Testis (tissue), 3 donors: ENCODE results near the gene SHISA2. TPM values are rescaled to one million over a fixed set of nuclear protein-coding genes. Genes with fewer than 3 reads are reported as not detected.

Experiments used
- DNase-seq: peaks from one replicate; pipeline ENCODE4 v3.0.0-alpha.2; 2019
- H3K27ac ChIP-seq, 2 donors: fragments of 200-600 bp; sonication (generic); one replicate each; pipeline ENCODE4 v1.5.1; 2019
- H3K27me3 ChIP-seq: fragments of 200-600 bp; sonication (generic); one replicate; pipeline ENCODE4 v1.5.1; 2019
- H3K36me3 ChIP-seq: fragments of 200-600 bp; sonication (generic); one replicate; pipeline ENCODE4 v1.5.1; 2017; ENCODE audit warnings: low read depth; ENCODE audit errors: missing control alignments
- H3K4me1 ChIP-seq: fragments of 200-600 bp; sonication (generic); one replicate; pipeline ENCODE4 v1.5.1; 2019
- H3K4me3 ChIP-seq, 2 donors: fragments of 200-600 bp; sonication (generic); one replicate each; pipeline ENCODE4 v1.5.1; 2017 to 2019
- H3K9me3 ChIP-seq: fragments of 200-600 bp; sonication (generic); one replicate; pipeline ENCODE4 v1.5.1; 2017
- POLR2A ChIP-seq: fragments of 450-650 bp; IDR thresholded peaks from one replicate; pipeline ENCODE4 v1.6.1; 2017; ENCODE audit warnings: antibody characterized with exemption, mild to moderate bottlenecking, moderate library complexity
- WGBS, 2 donors: methylation state at CpG; one replicate each; pipeline ENCODE4 v1.1.5; 2018; 5-methylcytosine and 5-hydroxymethylcytosine counted together
- intact Hi-C: fragments of 100-400 bp; cut with DNase I; formaldehyde crosslinking; loops from one replicate; pipeline ENCODE4 v1.15.1; 2023; ENCODE audit warnings: low total_unique reads
- polyA plus RNA-seq: library from polyadenylated mRNA; stranded (reverse); fragments of 350-450 nt; fragmentation: Illumina TruSeq; extraction: RNeasy Lipid Tissue Mini Kit (QIAGEN cat#74804); gene quantifications from one replicate; pipeline ENCODE4 v1.2.3, GENCODE V29; 2014; ENCODE audit warnings: low read depth, low replicate concordance; ENCODE audit not compliant: insufficient read depth
- total RNA-seq, 2 donors: library from RNA; depleted of rRNA; stranded (reverse); fragments of >200 nt; gene quantifications; one replicate each; pipeline ENCODE4 v1.2.3, GENCODE V29; 2016
- TF ChIP-seq, protein P1 (sequence below), 3 experiments: fragments of 450-650 bp in 2 of 3; fragments of 200-600 bp in 1 of 3; sonication (generic) in 1 of 3; IDR thresholded peaks; one replicate each; pipeline ENCODE4 v1.5.1; 2016 to 2019; ENCODE audit warnings: antibody characterized with exemption in 3 of 3, mild to moderate bottlenecking in 2 of 3, moderate library complexity in 1 of 3

The SHISA2 gene
- total and polyA plus RNA-seq, 3 donors from 2014 or later, result 2.7 to 20.6 (median 8.2) TPM

DNA sequence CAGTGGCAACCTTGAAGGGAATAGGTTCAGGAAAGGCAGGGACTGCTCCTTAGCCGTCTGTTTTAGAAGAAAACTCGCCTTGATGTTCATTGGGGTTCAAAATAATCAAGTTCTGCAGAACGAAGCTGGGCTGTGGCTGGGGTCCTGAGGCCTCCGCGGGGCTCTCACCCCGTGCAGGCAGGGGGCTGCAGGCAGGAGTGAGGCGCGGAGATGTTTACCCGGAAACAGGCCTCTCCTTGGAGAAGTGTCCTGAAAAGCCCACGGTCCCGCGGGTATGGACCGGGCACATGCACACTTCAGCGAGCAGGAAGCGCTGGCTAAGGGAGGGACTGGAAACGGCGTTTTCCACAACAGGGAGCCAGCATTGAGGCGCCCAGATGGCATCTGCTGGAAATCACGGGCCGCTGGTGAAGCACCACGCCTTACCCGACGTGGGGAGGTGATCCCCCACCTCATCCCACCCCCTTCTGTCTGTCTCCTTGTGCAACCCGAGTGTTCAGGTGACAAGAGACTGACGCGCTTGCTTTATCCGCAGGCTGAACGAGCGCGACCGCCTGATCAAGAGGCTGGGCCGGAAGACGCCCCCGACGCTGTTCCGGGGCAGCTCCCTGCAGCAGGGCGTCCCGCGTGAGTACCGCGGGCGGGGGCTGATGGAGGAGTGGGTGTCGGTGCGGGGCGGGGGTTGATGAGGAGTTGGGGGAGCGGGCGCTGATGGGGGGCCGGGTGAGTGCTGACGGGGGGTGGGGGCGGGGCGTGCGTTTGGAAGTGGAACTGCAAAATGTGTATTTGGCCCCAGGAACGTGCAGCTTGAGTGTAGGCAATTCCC is 39.6 kb downstream of the SHISA2 start:
- Histone ChIP-seq H3K4me1 (peaks cover 20% of the 10 kb centered on the region), H3K4me3 (peak overlapping the region; percentile 41 to 52), H3K27me3 (no peaks in the 10 kb centered on the region), H3K9me3 (no peaks in the 10 kb centered on the region), H3K36me3 (no peaks in the 10 kb centered on the region), H3K27ac (peak overlapping the region in 1 of 2 donors; percentile 57)
- intact Hi-C loops, result no loop called here
- DNase-seq, result peak; percentile 58
- 37 to 56% methylated on average over 23 to 49 of the region's 53 CpGs for WGBS, 2 donors
- TF ChIP-seq, protein P1, sequence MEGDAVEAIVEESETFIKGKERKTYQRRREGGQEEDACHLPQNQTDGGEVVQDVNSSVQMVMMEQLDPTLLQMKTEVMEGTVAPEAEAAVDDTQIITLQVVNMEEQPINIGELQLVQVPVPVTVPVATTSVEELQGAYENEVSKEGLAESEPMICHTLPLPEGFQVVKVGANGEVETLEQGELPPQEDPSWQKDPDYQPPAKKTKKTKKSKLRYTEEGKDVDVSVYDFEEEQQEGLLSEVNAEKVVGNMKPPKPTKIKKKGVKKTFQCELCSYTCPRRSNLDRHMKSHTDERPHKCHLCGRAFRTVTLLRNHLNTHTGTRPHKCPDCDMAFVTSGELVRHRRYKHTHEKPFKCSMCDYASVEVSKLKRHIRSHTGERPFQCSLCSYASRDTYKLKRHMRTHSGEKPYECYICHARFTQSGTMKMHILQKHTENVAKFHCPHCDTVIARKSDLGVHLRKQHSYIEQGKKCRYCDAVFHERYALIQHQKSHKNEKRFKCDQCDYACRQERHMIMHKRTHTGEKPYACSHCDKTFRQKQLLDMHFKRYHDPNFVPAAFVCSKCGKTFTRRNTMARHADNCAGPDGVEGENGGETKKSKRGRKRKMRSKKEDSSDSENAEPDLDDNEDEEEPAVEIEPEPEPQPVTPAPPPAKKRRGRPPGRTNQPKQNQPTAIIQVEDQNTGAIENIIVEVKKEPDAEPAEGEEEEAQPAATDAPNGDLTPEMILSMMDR (IDR thresholded peaks at IDR 0.05), result no peak
- no peak for TF ChIP-seq POLR2A

DNA sequence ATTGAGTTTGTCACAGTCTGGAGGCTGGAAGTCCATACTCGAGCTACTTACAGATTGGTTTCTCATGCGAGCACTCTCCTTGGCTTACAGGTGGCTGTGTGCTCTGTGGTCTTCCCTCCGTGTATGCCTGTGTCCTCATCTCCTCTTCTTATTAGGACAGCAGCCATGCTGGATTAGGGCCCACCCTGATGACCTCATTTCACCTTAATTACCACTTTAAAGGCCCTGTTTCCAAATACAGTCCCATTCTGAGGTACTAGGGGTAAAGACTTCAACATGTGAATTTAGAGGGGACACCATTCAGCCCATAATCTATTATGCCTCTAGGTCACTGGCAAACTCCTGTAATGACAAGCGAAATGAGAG is 40.6 kb downstream of the SHISA2 start:
- Histone ChIP-seq H3K4me3 (no peak overlapping the region), H3K36me3 (no peaks in the 10 kb centered on the region), H3K27me3 (no peaks in the 10 kb centered on the region), H3K4me1 (peaks cover 10% of the 10 kb centered on the region), H3K9me3 (no peaks in the 10 kb centered on the region), H3K27ac (no peak overlapping the region)
- no peak for DNase-seq
- TF ChIP-seq POLR2A, result no peak
- WGBS, 2 donors, result 70 to 93% methylated on average over 3 to 4 of the region's 4 CpGs
- intact Hi-C loops, result no loop called here

DNA sequence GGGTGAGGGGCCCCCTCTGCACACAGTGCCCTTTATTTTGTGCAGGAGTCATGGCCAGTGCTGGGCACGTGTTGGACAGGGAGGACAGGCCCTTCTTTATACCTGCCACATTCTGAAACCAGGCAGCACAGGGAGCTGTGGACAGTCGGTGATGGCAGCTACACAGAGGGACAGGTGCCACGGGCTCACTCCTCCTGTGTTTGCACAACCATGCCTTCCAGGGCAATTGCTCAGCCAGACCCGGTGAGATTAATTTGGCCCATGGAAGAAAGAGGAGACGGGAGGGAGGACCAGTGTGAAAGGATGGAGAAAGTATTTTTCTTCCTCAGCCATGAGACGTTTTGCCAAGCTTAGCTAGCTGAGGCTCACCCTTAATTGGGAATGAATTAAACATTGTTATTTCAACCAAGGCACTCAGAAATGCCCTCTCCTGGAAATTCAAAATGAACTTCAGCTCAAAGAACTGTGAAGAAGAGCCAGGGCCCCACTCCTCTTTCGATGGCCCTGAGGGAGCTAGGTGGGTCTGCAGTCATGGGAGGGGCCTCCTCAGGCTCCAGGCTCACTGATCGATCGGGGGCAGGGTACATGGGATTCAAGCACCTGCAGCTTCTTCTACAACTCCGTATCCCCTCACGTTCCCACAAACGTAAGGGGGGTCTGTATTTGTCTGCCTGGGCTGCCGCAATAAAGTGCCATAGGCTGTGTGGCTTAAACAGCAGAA is 41.2 kb downstream of the SHISA2 start:
- intact Hi-C loops, result no loop called here
- H3K4me1 ChIP-seq, result peaks cover 6% of the 10 kb centered on the region
- no peaks in the 10 kb centered on the region for H3K9me3 ChIP-seq
- H3K4me3 ChIP-seq, result no peak overlapping the region
- H3K27me3 ChIP-seq, result no peaks in the 10 kb centered on the region
- WGBS, 2 donors, result 82 to 85% methylated on average over 12 to 13 of the region's 13 CpGs
- no peaks in the 10 kb centered on the region for H3K36me3 ChIP-seq
- TF ChIP-seq, protein P1 (IDR thresholded peaks at IDR 0.05), result no peak
- no peak for TF ChIP-seq POLR2A
- no peak for DNase-seq
- no peak overlapping the region for H3K27ac ChIP-seq

DNA sequence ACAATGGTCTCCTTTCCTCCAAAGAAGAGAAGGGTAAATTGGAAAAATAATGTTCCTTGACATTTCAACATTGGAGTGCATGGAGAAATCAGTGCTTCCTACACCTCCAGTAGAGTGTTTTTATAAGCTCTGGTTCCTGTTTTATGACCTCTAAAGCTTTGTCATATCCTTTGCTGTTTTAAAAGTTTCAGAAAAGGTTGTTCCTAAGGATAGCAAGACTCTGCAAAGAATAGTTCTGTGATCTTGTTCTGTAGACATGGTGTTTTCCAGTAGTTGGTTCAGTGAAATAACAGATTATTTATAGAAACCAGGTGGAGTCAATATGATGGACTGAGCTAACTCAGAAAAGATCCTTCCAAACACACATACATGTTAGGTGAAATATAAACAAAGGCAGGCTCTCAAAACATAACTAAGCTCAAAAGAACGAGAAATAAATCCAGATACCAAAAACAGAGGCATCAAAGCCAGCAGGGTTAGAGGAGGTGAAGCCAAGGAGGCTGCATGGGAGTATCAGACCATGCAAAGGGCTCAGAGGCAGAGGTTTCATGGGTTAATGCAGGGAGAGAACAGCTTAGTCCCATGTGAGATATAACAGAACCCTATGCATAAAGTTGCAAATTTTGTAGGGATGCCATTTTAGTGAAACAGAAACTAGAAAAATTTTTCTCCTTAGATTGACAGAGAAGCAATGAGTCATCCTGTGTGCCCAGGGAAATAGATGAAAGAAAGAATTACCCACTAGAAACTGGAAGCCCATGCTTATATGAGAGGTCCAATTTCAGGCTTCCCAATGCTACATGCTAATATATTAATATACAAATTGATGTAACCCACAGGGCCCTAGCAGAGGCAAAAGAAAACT is 44.3 kb downstream of the SHISA2 start:
- Histone ChIP-seq H3K27ac (no peak overlapping the region), H3K9me3 (no peaks in the 10 kb centered on the region), H3K4me1 (no peaks in the 10 kb centered on the region), H3K27me3 (no peaks in the 10 kb centered on the region), H3K4me3 (no peak overlapping the region), H3K36me3 (no peaks in the 10 kb centered on the region)
- intact Hi-C loops, result no loop called here
- TF ChIP-seq, protein P1 (IDR thresholded peaks at IDR 0.05), result no peak
- no peak for DNase-seq
- WGBS, 2 donors, result 70 to 75% methylated on average over 1 of the region's 1 CpG

Other genes starting within 250 kb of the SHISA2 start
- gene RNF6, start 170.3 kb upstream of the SHISA2 start, total RNA-seq, result 10 to 100 TPM; 34.7 to 38.4 TPM
- gene RNF6, start 170.3 kb upstream of the SHISA2 start, polyA plus RNA-seq, result 42.8 TPM
- 10 to 100 TPM; 16.5 to 31.7 TPM for gene CDK8, start 202.1 kb upstream of the SHISA2 start, total RNA-seq
- 27.1 TPM for gene CDK8, start 202.1 kb upstream of the SHISA2 start, polyA plus RNA-seq